Measurements from ENCODE around the gene ATP5MG.

- TF ChIP-seq CTCF (IDR thresholded peaks at IDR 0.05): no peak
- TF ChIP-seq POLR2A (IDR thresholded peaks at IDR 0.05): no peak
Measured at GRCh38 chr11:118437208-118438125, 36.1 kb downstream of the ATP5MG start.

Data from uterus (tissue), 2 donors.